Fibroblast of pulmonary artery (primary cell): ENCODE measurements around the gene THAP7.

Experiments
- DNase-seq: peaks from one replicate; pipeline ENCODE4 v3.0.0-alpha.2; 2010; ENCODE audit warnings: low read depth
- H3K4me3 ChIP-seq: replicated peaks from 2 replicates; pipeline ENCODE4 v1.5.1; 2011; ENCODE audit warnings: low read depth, mild to moderate bottlenecking, control low read depth, low read length, moderate library complexity
- CTCF ChIP-seq: IDR thresholded peaks from 2 replicates; pipeline ENCODE4 v1.5.1; 2011; ENCODE audit warnings: mild to moderate bottlenecking, control low read depth, low read length, inconsistent platforms; ENCODE audit errors: missing control alignments

Gene THAP7

GRCh38 chr22:21022955-21023614 is 21.2 kb upstream of the THAP7 start:
- no peak overlapping the region for H3K4me3 ChIP-seq
- no peak for DNase-seq
- no peak for TF ChIP-seq CTCF

- no peak for TF ChIP-seq CTCF
- DNase-seq = no peak
These were observed 20.6 kb upstream of the THAP7 start for GRCh38 chr22:21022507-21022906.

GRCh38 chr22:21020802-21021429 is 19.0 kb upstream of the THAP7 start:
- no peak for DNase-seq

More at GRCh38 chr22:21022507-21022906, 20.6 kb upstream of the THAP7 start:
- H3K4me3 ChIP-seq = no peak overlapping the region

GRCh38 chr22:21018314-21018713 is 16.4 kb upstream of the THAP7 start:
- no peak for TF ChIP-seq CTCF
- no peak for DNase-seq
- no peak overlapping the region for H3K4me3 ChIP-seq

More at GRCh38 chr22:21020802-21021429, 19.0 kb upstream of the THAP7 start:
- TF ChIP-seq CTCF = peak; percentile 51
- no peak overlapping the region for H3K4me3 ChIP-seq

- TF ChIP-seq CTCF = no peak
- no peak for DNase-seq
- H3K4me3 ChIP-seq = no peak overlapping the region
These were observed 14.9 kb upstream of the THAP7 start for GRCh38 chr22:21016644-21017420.

- DNase-seq = no peak
- H3K4me3 ChIP-seq = peak overlapping the region; percentile 24
- no peak for TF ChIP-seq CTCF
These were observed 13.6 kb upstream of the THAP7 start for GRCh38 chr22:21015466-21016006.
